ENCODE measurements around the gene MGA. TPM values are rescaled to one million over a fixed set of nuclear protein-coding genes. Genes with fewer than 3 reads are reported as not detected.
A peak's percentile ranks its signal among the peaks of the same experiment; 100 is the strongest.

The MGA gene
- total and polyA plus RNA-seq, 2 donors (not counting 1 experiment from before 2014, with no cell fraction given): 6.5 to 33.7 TPM

GRCh38 chr15:41693757-41694156, 33.6 kb downstream of the MGA start:
- Histone ChIP-seq H3K9ac (ENCODE audit: insufficient read depth, low read length) (no peak overlapping the region), H3K4me1 (ENCODE audit: control insufficient read depth, extremely low read depth, insufficient read depth, low read length) (no peaks in the 10 kb centered on the region)
- TF ChIP-seq CTCF (conservative IDR thresholded peaks at IDR 0.05 in 1 of 2, IDR thresholded peaks at IDR 0.05 in 1 of 2; ENCODE audit: low read depth in 1 of 2, low read length in 2 of 2) (no peak), EZH2 (IDR thresholded peaks at IDR 0.05; ENCODE audit: low read length, missing control alignments) (no peak)

GRCh38 chr15:41695750-41696436, 35.7 kb downstream of the MGA start:
- peaks cover 2% of the 10 kb centered on the region for H3K79me2 ChIP-seq (ENCODE audit: control insufficient read depth, insufficient read depth, low read length)
- H3K36me3 ChIP-seq (ENCODE audit: control insufficient read depth, insufficient read depth, low read length): no peaks in the 10 kb centered on the region
- H2AFZ ChIP-seq (ENCODE audit: low read length): no peak overlapping the region
- DNase-seq (ENCODE audit: low read depth in 2 of 2): peak; percentile 23 to 71
- no peak for TF ChIP-seq EZH2 (IDR thresholded peaks at IDR 0.05; ENCODE audit: low read length, missing control alignments)
- TF ChIP-seq CTCF (conservative IDR thresholded peaks at IDR 0.05 in 1 of 2, IDR thresholded peaks at IDR 0.05 in 1 of 2; ENCODE audit: low read depth in 1 of 2, low read length in 2 of 2): peak; percentile 21 to 48
- peak overlapping the region in 1 of 4 experiments; percentile 23 for H3K4me3 ChIP-seq (replicated peaks in 1 of 4; ENCODE audit: control extremely low read depth in 1 of 4, insufficient read depth in 1 of 4, low read depth in 3 of 4, low read length in 4 of 4)
- H3K4me2 ChIP-seq (ENCODE audit: extremely low read depth, insufficient read depth, low read length): no peak overlapping the region
- no peaks in the 10 kb centered on the region for H3K27me3 ChIP-seq (ENCODE audit: control insufficient read depth, insufficient read depth, low read length)
- H4K20me1 ChIP-seq (ENCODE audit: control insufficient read depth, extremely low read depth, insufficient read depth, low read length): no peaks in the 10 kb centered on the region
- no peaks in the 10 kb centered on the region for H3K9me3 ChIP-seq (ENCODE audit: control insufficient read depth, insufficient read depth, low read depth, low read length)
- H3K9ac ChIP-seq (ENCODE audit: insufficient read depth, low read length): no peak overlapping the region
- H3K27ac ChIP-seq (ENCODE audit: insufficient read depth, low read length): no peak overlapping the region
- no peaks in the 10 kb centered on the region for H3K4me1 ChIP-seq (ENCODE audit: control insufficient read depth, extremely low read depth, insufficient read depth, low read length)

More at GRCh38 chr15:41693757-41694156, 33.6 kb downstream of the MGA start:
- Histone ChIP-seq H3K79me2 (ENCODE audit: control insufficient read depth, insufficient read depth, low read length) (peaks cover 11% of the 10 kb centered on the region), H4K20me1 (ENCODE audit: control insufficient read depth, extremely low read depth, insufficient read depth, low read length) (no peaks in the 10 kb centered on the region), H3K36me3 (ENCODE audit: control insufficient read depth, insufficient read depth, low read length) (no peaks in the 10 kb centered on the region), H2AFZ (ENCODE audit: low read length) (no peak overlapping the region), H3K4me3 (replicated peaks in 1 of 4; ENCODE audit: control extremely low read depth in 1 of 4, insufficient read depth in 1 of 4, low read depth in 3 of 4, low read length in 4 of 4) (no peak overlapping the region), H3K9me3 (ENCODE audit: control insufficient read depth, insufficient read depth, low read depth, low read length) (no peaks in the 10 kb centered on the region), H3K27me3 (ENCODE audit: control insufficient read depth, insufficient read depth, low read length) (no peaks in the 10 kb centered on the region), H3K27ac (ENCODE audit: insufficient read depth, low read length) (no peak overlapping the region), H3K4me2 (ENCODE audit: extremely low read depth, insufficient read depth, low read length) (no peak overlapping the region)
- DNase-seq (ENCODE audit: low read depth in 2 of 2): no peak

GRCh38 chr15:41698779-41699178, 38.6 kb downstream of the MGA start:
- Histone ChIP-seq H3K36me3 (ENCODE audit: control insufficient read depth, insufficient read depth, low read length) (no peaks in the 10 kb centered on the region), H3K4me1 (ENCODE audit: control insufficient read depth, extremely low read depth, insufficient read depth, low read length) (no peaks in the 10 kb centered on the region), H3K79me2 (ENCODE audit: control insufficient read depth, insufficient read depth, low read length) (no peaks in the 10 kb centered on the region), H3K9me3 (ENCODE audit: control insufficient read depth, insufficient read depth, low read depth, low read length) (no peaks in the 10 kb centered on the region), H3K4me3 (replicated peaks in 1 of 4; ENCODE audit: control extremely low read depth in 1 of 4, insufficient read depth in 1 of 4, low read depth in 3 of 4, low read length in 4 of 4) (no peak overlapping the region), H3K4me2 (ENCODE audit: extremely low read depth, insufficient read depth, low read length) (no peak overlapping the region), H3K27me3 (ENCODE audit: control insufficient read depth, insufficient read depth, low read length) (no peaks in the 10 kb centered on the region), H2AFZ (ENCODE audit: low read length) (no peak overlapping the region), H3K27ac (ENCODE audit: insufficient read depth, low read length) (no peak overlapping the region), H3K9ac (ENCODE audit: insufficient read depth, low read length) (no peak overlapping the region), H4K20me1 (ENCODE audit: control insufficient read depth, extremely low read depth, insufficient read depth, low read length) (no peaks in the 10 kb centered on the region)
- TF ChIP-seq CTCF (conservative IDR thresholded peaks at IDR 0.05 in 1 of 2, IDR thresholded peaks at IDR 0.05 in 1 of 2; ENCODE audit: low read depth in 1 of 2, low read length in 2 of 2): no peak
- TF ChIP-seq EZH2 (IDR thresholded peaks at IDR 0.05; ENCODE audit: low read length, missing control alignments): no peak
- DNase-seq (ENCODE audit: low read depth in 2 of 2): peak in 1 of 2 donors; percentile 76
